BLaER1 (cell line): ENCODE data around the gene VDAC1.
"Not testable (repeated sequence)": the region's sequence is repeated elsewhere in the genome, so short reads cannot be mapped to it uniquely, and the experiment has no call there.

ENCODE experiments used
- H3K27ac ChIP-seq: shearing (Covaris generic); formaldehyde crosslinking; 2 replicates; pipeline ENCODE4 v1.8.1; 2022
- H3K27me3 ChIP-seq: shearing (Covaris generic); formaldehyde crosslinking; 2 replicates; pipeline ENCODE4 v1.8.1; 2022
- H3K36me3 ChIP-seq: shearing (Covaris generic); formaldehyde crosslinking; 2 replicates; pipeline ENCODE4 v1.8.1; 2022
- H3K4me1 ChIP-seq: shearing (Covaris generic); formaldehyde crosslinking; 2 replicates; pipeline ENCODE4 v1.8.1; 2022
- H3K4me2 ChIP-seq: shearing (Covaris generic); formaldehyde crosslinking; 2 replicates; pipeline ENCODE4 v1.8.1; 2022
- H3K4me3 ChIP-seq: shearing (Covaris generic); formaldehyde crosslinking; 2 replicates; pipeline ENCODE4 v1.8.1; 2022
- H3K9ac ChIP-seq: shearing (Covaris generic); formaldehyde crosslinking; 2 replicates; pipeline ENCODE4 v1.8.1; 2022
- H3K9me3 ChIP-seq: shearing (Covaris generic); formaldehyde crosslinking; 2 replicates; pipeline ENCODE4 v1.8.1; 2022
- H4K20me1 ChIP-seq: shearing (Covaris generic); formaldehyde crosslinking; 2 replicates; pipeline ENCODE4 v1.8.1; 2022
- Cebpa-rat ChIP-seq: shearing (Covaris generic); IDR thresholded peaks from 2 replicates; pipeline ENCODE4 v1.8.1; 2022

VDAC1 gene

DNA sequence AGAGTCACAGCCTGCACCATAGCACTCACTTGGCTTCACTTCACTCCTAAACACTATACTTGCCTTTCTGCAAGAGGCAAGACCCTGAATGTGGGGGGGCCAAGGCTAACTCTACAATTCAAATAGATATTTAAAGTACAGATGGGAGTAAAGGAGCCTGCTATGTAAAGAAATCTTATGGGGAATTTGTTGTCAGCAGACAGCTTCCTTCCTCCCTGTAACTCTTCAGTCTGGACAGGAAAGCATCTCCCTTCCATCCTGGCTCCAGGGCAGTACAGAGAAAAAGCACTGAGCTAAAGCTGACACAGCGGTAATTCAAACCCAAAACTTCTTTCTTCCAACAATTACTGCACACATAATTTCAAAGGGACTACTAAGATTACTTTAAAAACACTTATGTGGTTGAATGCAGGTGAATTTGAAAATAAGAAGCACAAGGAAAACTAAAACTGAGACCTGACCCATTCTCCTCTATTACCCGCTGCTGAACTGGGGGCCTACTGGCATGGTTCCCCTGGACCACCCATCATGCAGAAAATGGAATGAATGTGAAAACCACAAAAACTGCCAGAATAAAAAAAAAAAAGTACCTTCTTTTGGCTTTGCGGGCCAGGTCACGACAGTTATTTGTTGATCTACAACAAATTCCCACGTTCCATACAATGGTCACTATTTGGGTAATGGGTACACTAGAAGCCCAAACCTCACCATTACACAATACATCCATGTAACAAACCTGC is 13.4 kb downstream of the VDAC1 start:
- no peak for TF ChIP-seq Cebpa-rat
- no peaks in the 10 kb centered on the region for H3K9me3 ChIP-seq
- H3K4me2 ChIP-seq = peak overlapping the region; percentile 95
- H3K27me3 ChIP-seq = no peaks in the 10 kb centered on the region
- H3K4me1 ChIP-seq = peaks cover 92% of the 10 kb centered on the region
- peak overlapping the region; percentile 89 for H3K27ac ChIP-seq
- peaks cover 46% of the 10 kb centered on the region for H4K20me1 ChIP-seq
- H3K4me3 ChIP-seq = peak overlapping the region; percentile 37
- peaks cover 58% of the 10 kb centered on the region for H3K36me3 ChIP-seq
- H3K9ac ChIP-seq = peak overlapping the region; percentile 85

DNA sequence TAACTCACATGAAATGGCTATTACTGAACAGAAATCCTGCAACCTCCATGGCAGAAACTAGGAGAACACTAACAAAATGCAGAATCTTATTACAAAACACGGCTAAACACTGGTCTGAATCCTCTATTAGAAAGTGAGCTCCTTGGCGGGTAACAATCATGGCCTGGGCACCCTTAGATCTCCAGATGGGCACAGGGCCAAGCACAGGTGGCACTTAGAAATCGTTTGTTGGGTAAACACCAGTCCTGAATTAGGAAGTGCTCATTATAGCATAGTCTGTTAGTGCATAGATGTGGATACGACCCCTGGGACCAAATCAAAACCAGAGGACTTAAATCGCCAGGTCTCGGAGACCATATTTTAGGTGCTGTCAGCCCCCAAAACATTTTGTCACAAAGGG is 14.4 kb downstream of the VDAC1 start:
- Histone ChIP-seq H3K9me3 (no peaks in the 10 kb centered on the region), H3K36me3 (peaks cover 58% of the 10 kb centered on the region), H3K9ac (peak overlapping the region; percentile 85), H3K4me1 (peaks cover 96% of the 10 kb centered on the region), H3K27ac (peak overlapping the region; percentile 89), H3K27me3 (no peaks in the 10 kb centered on the region), H3K4me3 (peak overlapping the region; percentile 37), H4K20me1 (peaks cover 46% of the 10 kb centered on the region), H3K4me2 (peak overlapping the region; percentile 95)
- TF ChIP-seq Cebpa-rat = no peak

GRCh38 chr5:133985540-133986180 is 19.1 kb downstream of the VDAC1 start:
- Histone ChIP-seq H3K9ac (peak overlapping the region; percentile 27; the same call in 1 of the 2 replicates), H3K27me3 (no peaks in the 10 kb centered on the region), H3K4me3 (0 out of 2 replicates have a peak overlapping the region, but pooled peaks have one; percentile 16), H4K20me1 (peaks cover 44% of the 10 kb centered on the region; the same call in 1 of the 2 replicates), H3K9me3 (no peaks in the 10 kb centered on the region), H3K36me3 (peaks cover 91% of the 10 kb centered on the region), H3K27ac (peak overlapping the region; percentile 89), H3K4me2 (peak overlapping the region; percentile 95), H3K4me1 (peaks cover 100% of the 10 kb centered on the region)
- TF ChIP-seq Cebpa-rat = no peak

GRCh38 chr5:133983674-133984073 is 21.1 kb downstream of the VDAC1 start:
- no peak overlapping the region for H3K4me3 ChIP-seq
- H4K20me1 ChIP-seq = peaks cover 62% of the 10 kb centered on the region
- peak overlapping the region; percentile 95 for H3K4me2 ChIP-seq
- H3K4me1 ChIP-seq = peaks cover 97% of the 10 kb centered on the region
- no peak overlapping the region for H3K9ac ChIP-seq
- no peaks in the 10 kb centered on the region for H3K27me3 ChIP-seq
- no peak for TF ChIP-seq Cebpa-rat
- H3K27ac ChIP-seq = peak overlapping the region; percentile 61
- H3K36me3 ChIP-seq = peaks cover 89% of the 10 kb centered on the region
- no peaks in the 10 kb centered on the region for H3K9me3 ChIP-seq

GRCh38 chr5:133981714-133982113 is 23.1 kb downstream of the VDAC1 start:
- Histone ChIP-seq H3K9me3 (no peaks in the 10 kb centered on the region), H3K36me3 (peaks cover 89% of the 10 kb centered on the region), H3K27ac (peak overlapping the region; percentile 50), H4K20me1 (peaks cover 81% of the 10 kb centered on the region), H3K27me3 (no peaks in the 10 kb centered on the region), H3K4me1 (peaks cover 86% of the 10 kb centered on the region), H3K4me2 (peak overlapping the region; percentile 95), H3K9ac (0 out of 2 replicates have a peak overlapping the region, but pooled peaks have one; percentile 3), H3K4me3 (no peak overlapping the region)
- TF ChIP-seq Cebpa-rat = no peak

DNA sequence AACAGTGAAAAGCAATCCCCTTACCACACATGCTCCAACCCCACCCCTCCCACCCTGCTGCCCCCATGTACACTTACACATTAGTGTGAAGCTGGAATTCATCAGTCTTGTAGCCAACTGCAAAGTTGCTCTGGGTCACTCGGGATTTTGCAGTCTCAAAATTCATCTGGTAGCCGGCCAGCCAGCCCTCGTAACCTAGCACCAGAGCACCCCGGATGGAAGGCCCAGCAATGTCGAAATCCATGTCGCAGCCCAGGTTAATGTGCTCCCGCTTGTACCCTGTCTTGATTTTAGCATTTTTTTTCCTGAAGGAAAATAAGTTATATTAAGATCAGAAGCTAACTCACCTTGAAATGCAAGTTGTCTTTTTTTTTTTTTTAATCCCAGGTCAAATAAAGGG is 24.1 kb downstream of the VDAC1 start:
- H3K4me1 ChIP-seq = peaks cover 76% of the 10 kb centered on the region
- H4K20me1 ChIP-seq = peaks cover 79% of the 10 kb centered on the region
- no peaks in the 10 kb centered on the region for H3K27me3 ChIP-seq
- H3K9me3 ChIP-seq = no peaks in the 10 kb centered on the region
- peak overlapping the region; percentile 95 for H3K4me2 ChIP-seq
- H3K27ac ChIP-seq = peak overlapping the region; percentile 6
- peaks cover 96% of the 10 kb centered on the region for H3K36me3 ChIP-seq
- no peak overlapping the region for H3K4me3 ChIP-seq
- H3K9ac ChIP-seq = 0 out of 2 replicates have a peak overlapping the region, but pooled peaks have one; percentile 3
- no peak for TF ChIP-seq Cebpa-rat

DNA sequence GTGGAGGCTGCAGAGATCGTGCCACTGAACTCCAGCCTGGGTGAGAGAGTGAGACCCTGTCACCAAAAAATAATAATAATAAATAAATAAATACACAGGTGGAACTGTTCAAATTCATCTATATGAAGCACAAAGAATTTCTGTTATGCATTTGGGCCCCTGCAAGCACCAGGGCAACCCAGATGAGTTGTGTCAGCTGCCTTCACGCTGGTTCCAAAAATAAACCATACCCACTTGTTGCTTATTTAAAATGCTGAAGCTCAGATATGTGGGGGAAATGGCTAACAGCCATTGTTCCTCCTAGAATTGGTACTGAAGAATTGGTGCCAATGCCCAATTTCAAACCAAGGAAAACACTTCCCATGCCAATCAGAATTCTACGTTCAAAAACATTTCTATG is 25.8 kb downstream of the VDAC1 start:
- H3K27me3 ChIP-seq = no peaks in the 10 kb centered on the region
- peaks cover 59% of the 10 kb centered on the region for H3K4me1 ChIP-seq
- H4K20me1 ChIP-seq = peaks cover 71% of the 10 kb centered on the region
- H3K36me3 ChIP-seq = peaks cover 99% of the 10 kb centered on the region
- TF ChIP-seq Cebpa-rat = no peak
- H3K9me3 ChIP-seq = no peaks in the 10 kb centered on the region
- no peak overlapping the region for H3K9ac ChIP-seq
- H3K4me3 ChIP-seq = no peak overlapping the region
- H3K27ac ChIP-seq = no peak overlapping the region
- no peak overlapping the region; the same call in 1 of the 2 replicates for H3K4me2 ChIP-seq

- H3K4me2 ChIP-seq = no peak overlapping the region
- 0 out of 2 replicates have a peak overlapping the region, but pooled peaks have one; percentile 32 for H3K9ac ChIP-seq
- no peak overlapping the region for H3K4me3 ChIP-seq
- H4K20me1 ChIP-seq = peaks cover 78% of the 10 kb centered on the region
- peaks cover 48% of the 10 kb centered on the region for H3K4me1 ChIP-seq
- H3K27ac ChIP-seq = peak overlapping the region; percentile 18; the same call in 1 of the 2 replicates
- H3K36me3 ChIP-seq = peaks cover 99% of the 10 kb centered on the region
- no peaks in the 10 kb centered on the region for H3K9me3 ChIP-seq
- TF ChIP-seq Cebpa-rat = no peak
- H3K27me3 ChIP-seq = no peaks in the 10 kb centered on the region
These were observed 26.9 kb downstream of the VDAC1 start for GRCh38 chr5:133977858-133978257.

DNA sequence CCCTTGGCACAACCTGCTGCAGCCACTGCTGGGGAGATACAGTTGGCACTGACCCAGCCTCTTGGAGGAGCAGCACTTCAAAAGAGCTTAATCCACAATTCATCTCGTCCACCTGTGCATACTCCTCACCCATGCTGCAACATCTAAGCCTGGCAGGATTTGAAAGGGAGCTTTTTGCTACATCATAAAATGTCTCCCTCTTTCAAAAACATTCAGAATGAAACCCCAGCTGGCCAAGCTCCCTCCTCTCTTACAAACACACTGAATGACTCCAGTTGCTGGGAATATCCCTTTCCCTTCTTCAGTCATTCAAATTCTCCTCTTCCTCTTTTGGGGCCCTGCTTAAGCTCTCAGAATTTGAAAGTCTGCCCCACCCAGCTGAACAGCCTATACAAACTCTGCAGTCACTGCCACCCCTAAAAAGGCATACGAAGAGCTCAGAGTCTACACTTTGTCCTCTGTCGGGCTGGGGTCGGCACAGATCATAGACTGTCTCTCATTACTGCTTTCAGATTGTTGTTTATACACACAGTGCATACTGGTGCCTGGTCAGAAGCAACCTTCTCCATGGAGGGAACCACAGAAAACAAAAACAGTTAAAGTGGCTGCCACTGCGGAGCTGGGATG is 27.5 kb downstream of the VDAC1 start:
- Histone ChIP-seq H3K36me3 (peaks cover 99% of the 10 kb centered on the region), H3K9me3 (no peaks in the 10 kb centered on the region), H3K4me2 (no peak overlapping the region), H3K4me3 (no peak overlapping the region), H3K9ac (0 out of 2 replicates have a peak overlapping the region, but pooled peaks have one; percentile 32), H3K27ac (peak overlapping the region; percentile 18; the same call in 1 of the 2 replicates), H4K20me1 (peaks cover 82% of the 10 kb centered on the region), H3K27me3 (no peaks in the 10 kb centered on the region), H3K4me1 (peaks cover 42% of the 10 kb centered on the region)
- TF ChIP-seq Cebpa-rat = no peak

GRCh38 chr5:133975546-133975945 is 29.2 kb downstream of the VDAC1 start:
- H3K4me3 ChIP-seq, H3K27me3 ChIP-seq, H3K9me3 ChIP-seq, H3K9ac ChIP-seq, H3K27ac ChIP-seq, H3K4me2 ChIP-seq: not testable (repeated sequence)
- H3K4me1 ChIP-seq = peaks cover 35% of the 10 kb centered on the region
- H4K20me1 ChIP-seq = peaks cover 73% of the 10 kb centered on the region
- peaks cover 98% of the 10 kb centered on the region for H3K36me3 ChIP-seq
